CD4-positive, alpha-beta T cell treated with Interleukin-12 subunit alpha and Interleukin-12 subunit beta, for 1 hour (primary cell): ENCODE data around the gene LMBR1.
"Not testable (repeated sequence)": the region's sequence is repeated elsewhere in the genome, so short reads cannot be mapped to it uniquely, and the experiment has no call there.

Experiments used
- DNase-seq: peaks from one replicate; pipeline ENCODE4 v3.0.0-alpha.2; 2020

Gene LMBR1

DNA sequence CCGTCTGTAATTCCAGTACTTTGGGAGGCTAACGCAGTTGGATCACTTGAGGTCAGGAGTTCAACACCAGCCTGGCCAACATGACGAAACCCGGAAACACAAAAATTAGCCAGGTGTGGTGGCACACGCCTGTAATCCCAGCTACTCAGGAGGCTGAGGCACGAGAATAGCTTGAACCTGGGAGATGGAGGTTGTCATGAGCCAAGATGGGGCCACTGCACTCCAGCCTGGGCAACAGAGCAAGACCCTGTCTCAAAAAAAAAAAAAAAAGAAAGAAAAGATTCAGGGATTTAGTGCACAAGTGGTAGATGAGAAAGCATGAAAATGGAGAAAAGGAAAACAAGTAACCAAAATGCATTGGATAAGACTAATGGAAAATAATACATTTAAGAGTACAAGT, 49.4 kb downstream of the LMBR1 start:
- not testable (repeated sequence) for DNase-seq

GRCh38 chr7:156843157-156843556, 49.8 kb downstream of the LMBR1 start:
- no peak for DNase-seq

- no peak for DNase-seq
These were observed 50.2 kb downstream of the LMBR1 start for GRCh38 chr7:156842740-156843140.

DNA sequence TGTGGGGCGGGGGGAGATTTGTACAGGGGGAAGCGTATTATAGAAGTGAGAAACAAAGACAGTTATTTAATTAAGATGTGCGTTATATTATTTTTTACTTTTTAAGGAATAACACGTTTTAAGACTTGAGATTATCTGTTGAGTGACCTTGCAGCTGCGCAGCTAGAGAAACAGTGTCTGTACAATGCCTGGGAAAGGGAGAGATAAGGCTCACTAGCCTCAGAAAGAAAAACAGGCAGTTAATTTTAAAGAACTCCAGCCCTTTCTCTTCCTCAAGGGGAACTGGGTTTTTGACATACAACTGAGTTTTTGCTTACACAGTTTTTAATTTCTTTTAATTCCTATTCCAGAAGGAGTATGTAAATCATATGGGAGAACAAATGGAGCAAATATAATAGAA, 50.7 kb downstream of the LMBR1 start:
- DNase-seq: no peak

DNA sequence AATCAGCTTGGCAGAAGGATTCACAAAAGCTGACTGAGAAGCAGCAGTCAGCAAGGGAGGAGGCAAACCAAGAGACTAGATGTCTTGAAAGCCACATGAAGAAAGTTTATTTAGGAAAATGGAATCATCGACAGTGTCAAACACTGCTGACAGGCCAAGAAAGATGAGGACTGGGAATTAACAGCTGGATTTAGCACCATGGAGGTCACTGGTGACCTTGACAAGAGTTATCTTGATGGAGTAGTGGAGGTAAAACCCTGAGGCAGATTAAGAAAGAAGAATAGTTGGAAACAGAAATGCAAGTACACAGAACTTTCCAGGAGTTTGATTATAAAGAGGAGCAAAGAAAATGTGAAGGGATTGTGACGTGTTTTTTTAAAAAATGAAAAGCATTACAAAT, 51.5 kb downstream of the LMBR1 start:
- no peak for DNase-seq

- DNase-seq: no peak
These were observed 52.8 kb downstream of the LMBR1 start for GRCh38 chr7:156840134-156840533.

GRCh38 chr7:156836443-156836842, 56.5 kb downstream of the LMBR1 start:
- DNase-seq: no peak

DNA sequence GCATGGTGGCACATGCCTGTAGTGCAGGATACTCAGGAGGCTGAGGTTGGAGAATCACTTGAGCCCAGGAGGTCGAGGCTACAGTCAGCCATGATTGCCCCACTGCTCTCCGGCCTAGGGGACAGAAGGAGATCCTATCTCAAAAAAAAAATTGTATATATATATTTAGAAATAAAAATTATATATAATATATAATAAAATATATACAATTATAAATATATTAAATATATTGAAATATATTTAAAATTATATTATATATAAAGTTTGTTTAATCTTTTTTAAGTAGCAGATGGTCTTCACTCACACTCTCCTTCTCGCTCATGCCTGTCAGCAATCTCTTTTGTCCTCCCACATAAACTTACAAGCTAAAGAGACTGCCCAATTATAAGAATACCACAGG, 58.5 kb downstream of the LMBR1 start:
- no peak for DNase-seq

- DNase-seq: no peak
These were observed 59.7 kb downstream of the LMBR1 start for GRCh38 chr7:156833312-156833711.

- no peak for DNase-seq
These were observed 60.6 kb downstream of the LMBR1 start for GRCh38 chr7:156832195-156832877.

DNA sequence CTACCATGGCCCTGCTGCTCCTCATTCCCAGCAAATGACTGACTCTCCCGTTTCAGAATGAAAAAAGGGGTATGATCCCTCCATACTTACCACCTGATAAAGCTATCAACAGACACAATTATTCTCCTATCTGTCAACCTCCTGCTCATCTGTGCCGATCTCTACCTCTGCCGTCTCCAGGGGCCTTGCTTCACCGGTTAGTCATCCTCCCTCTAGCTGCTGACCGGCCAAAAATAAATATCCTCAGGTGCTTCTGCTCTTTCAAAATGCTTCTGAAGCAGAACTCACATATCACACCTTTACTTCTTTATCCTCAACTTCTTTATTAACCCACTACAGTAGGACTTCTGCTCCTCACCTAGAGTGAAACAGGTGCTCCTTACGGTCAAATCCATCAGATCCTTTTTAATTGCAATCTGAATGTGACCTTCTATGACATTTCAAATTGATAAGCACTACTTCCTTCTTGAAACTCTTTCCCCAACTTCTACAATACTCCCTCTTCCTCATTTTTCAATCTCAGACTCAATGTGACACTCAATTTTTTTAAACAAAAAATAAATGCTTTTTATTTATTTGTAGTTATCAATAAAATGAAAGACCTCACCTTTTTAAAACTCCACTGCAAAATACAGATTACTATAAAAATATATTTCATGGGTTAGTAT, 63.2 kb downstream of the LMBR1 start:
- no peak for DNase-seq

DNA sequence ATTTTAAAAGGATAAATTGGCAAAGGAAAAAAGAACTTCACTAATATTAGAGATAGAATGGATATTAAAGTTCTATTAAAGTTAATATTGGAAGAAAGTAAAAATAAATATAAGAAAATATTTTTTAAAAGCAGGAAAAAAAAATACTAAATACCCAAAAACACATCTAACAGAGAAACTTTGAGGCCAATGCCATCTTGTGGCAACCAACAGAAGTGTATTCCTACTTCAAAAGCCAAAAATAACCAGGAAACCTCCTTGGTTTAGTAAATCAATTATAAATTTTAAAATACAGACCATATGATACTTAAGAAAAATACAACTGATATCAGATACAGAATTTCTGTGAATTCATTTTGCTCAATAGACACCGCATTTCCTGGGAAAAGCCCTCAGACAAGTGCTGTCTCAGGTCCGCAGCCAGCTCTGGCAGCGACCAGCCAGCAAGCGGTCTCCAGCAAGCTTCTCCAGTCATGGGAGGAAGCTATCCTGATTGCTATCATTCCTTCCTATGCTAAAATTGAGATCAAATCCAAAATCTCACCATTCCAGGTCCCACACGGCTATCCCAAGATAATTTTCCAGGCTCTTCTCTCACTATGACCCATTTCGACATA, 65.3 kb downstream of the LMBR1 start:
- peak; percentile 6 for DNase-seq

GRCh38 chr7:156823435-156823834, 69.5 kb downstream of the LMBR1 start:
- no peak for DNase-seq

GRCh38 chr7:156820445-156821063, 72.4 kb downstream of the LMBR1 start:
- DNase-seq: no peak

DNA sequence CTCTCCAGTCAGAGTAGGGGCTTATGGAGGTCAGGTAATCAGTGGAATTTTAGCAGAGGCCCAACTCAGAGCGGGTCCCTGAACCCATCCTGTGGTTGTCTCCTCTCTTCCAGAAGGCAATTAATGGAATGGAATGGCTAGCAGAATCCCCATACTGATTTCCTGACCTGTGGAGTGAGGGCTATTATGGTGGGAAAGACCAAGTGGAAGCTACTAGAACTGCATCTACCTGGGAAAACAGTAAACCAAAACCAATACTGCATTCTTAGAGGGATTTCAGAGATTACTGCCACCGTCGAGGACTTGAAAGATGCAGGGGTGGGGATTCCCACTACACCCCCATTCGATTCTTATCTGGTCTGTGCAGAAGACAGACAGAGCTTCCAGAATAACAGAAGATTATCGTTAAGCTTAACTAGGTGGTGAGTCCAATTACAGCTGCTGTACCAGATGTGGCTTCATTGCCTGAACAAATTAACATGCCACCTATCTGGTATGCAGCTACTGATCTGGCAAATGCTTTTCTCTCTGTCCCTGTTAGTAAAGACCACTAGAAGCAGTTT, 73.2 kb downstream of the LMBR1 start:
- DNase-seq: no peak

DNA sequence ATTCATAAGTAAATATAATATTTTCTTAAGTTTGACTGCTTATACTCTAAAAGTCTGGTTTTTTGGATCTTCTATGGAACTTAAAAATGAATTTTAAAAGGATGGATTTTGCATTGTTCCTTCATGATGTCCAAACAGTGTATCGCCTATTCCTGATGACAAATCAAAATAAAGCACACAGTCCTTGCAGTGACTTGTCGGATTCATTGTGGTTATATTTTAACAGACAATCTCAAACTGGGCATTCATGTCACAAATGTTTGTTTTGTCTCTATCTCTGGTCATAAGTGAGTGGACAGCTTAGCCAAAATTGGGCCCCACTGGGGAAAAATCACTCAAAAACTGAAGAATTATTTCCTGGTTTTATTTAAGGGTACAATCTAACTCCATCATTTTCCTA, 74.8 kb downstream of the LMBR1 start:
- DNase-seq: no peak

DNA sequence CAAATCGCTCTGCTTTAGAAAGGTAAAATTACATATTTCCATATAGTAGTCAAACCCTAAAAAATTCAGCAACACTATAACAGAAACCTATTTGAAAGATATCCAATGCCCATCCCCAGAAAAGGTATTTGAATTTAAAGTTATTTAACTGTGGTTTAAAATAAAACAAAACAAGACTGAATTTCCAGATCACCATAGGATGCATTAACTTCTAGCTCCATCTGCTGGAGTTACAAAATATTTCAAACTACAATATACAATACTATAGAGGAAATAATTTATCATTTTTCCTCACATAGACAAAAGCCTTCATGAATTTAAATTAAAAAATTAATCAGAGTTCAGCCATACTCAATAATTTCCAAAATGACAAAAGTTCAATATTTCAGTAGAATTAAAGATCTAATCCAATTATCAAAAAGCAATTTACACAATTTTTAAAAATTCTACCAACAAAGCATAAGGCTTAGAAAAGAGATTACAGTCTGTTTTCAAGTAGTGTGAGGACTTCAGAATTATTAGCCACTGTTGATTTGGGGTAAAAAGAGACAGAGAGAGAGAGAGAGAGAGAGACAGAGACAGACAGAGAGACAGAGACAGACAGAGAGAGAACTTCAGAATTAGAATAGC, 75.9 kb downstream of the LMBR1 start:
- peak; percentile 19 for DNase-seq

GRCh38 chr7:156811706-156812105, 81.3 kb downstream of the LMBR1 start:
- no peak for DNase-seq

DNA sequence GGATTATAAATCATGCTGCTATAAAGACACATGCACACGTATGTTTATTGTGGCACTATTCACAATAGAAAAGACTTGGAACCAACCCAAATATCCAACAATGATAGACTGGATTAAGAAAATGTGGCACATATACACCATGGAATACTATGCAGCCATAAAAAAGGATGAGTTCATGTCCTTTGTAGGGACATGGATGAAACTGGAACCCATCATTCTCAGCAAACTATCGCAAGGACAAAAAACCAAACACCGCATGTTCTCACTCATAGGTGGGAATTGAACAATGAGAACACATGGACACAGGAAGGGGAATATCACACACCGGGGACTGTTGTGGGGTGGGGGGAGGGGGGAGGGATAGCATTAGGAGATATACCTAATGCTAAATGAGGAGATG, 89.3 kb downstream of the LMBR1 start:
- DNase-seq: not testable (repeated sequence)

DNA sequence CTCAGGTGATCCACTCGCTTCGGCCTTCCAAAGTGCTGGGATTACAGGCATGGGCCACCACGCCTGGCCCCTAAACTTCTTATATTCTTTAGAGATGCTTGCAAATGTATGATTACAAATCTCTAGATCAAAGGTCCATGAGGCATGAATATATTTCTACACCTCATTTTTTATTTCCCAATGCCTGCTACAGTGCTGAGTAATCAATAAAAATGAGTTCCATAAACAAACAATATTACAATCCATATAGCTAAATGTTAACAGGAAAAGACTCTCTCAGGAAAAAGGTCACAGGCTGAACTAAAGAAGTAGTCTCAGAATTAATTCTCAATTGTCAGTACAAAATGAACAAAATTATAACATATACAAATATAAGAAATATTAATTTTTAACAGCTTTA, 90.8 kb downstream of the LMBR1 start:
- no peak for DNase-seq

GRCh38 chr7:156795415-156795814, 97.6 kb downstream of the LMBR1 start:
- no peak for DNase-seq

GRCh38 chr7:156793334-156793733, 99.6 kb downstream of the LMBR1 start:
- DNase-seq: no peak

- DNase-seq: no peak
These were observed 100.4 kb downstream of the LMBR1 start for GRCh38 chr7:156792611-156793010.
